Measurements from ENCODE around the gene CCDC17. TPM values are rescaled to one million over a fixed set of nuclear protein-coding genes. Genes with fewer than 3 reads are reported as not detected.
A peak's percentile ranks its signal among the peaks of the same experiment; 100 is the strongest.

The CCDC17 gene
- total RNA-seq, 4 donors from 2014 or later, result 1.4 to 2.1 (median 1.7) TPM

GRCh38 chr1:45594412-45594811, 29.4 kb downstream of the CCDC17 start:
- TF ChIP-seq POLR2A (IDR thresholded peaks at IDR 0.05), result no peak
- TF ChIP-seq, protein P1, sequence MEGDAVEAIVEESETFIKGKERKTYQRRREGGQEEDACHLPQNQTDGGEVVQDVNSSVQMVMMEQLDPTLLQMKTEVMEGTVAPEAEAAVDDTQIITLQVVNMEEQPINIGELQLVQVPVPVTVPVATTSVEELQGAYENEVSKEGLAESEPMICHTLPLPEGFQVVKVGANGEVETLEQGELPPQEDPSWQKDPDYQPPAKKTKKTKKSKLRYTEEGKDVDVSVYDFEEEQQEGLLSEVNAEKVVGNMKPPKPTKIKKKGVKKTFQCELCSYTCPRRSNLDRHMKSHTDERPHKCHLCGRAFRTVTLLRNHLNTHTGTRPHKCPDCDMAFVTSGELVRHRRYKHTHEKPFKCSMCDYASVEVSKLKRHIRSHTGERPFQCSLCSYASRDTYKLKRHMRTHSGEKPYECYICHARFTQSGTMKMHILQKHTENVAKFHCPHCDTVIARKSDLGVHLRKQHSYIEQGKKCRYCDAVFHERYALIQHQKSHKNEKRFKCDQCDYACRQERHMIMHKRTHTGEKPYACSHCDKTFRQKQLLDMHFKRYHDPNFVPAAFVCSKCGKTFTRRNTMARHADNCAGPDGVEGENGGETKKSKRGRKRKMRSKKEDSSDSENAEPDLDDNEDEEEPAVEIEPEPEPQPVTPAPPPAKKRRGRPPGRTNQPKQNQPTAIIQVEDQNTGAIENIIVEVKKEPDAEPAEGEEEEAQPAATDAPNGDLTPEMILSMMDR (IDR thresholded peaks at IDR 0.05), result no peak
- WGBS, 2 donors, result 91 to 92% methylated on average over 4 of the region's 4 CpGs
- intact Hi-C loops (cut with DNase I; ENCODE audit: low total_unique reads), result no loop called here
- peak in 1 of 2 donors; percentile 42 for DNase-seq (ENCODE audit: low spot score in 2 of 2)
- no peak overlapping the region for H3K4me3 ChIP-seq (ENCODE audit: low read depth, poor library complexity, severe bottlenecking)

DNA sequence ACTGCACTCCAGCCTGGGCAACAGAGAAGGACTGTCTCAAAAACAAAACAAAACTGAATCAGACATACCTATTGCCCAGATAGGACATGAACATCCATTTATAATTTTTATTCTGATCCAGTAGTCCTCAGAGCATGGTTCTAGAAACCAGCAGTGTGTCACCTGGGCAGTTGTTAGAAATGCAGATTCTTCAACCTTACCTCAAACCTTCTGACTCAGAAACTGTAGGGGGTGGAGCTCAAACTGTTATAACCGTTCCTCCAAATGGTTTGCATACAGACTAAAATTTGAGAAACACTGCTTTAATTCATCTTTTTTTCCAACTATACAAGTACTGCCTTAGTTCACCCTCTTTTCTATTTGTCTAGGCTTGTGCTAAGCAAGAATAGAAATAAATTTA, 34.0 kb downstream of the CCDC17 start:
- TF ChIP-seq POLR2A (IDR thresholded peaks at IDR 0.05), result no peak
- TF ChIP-seq, protein P1 (IDR thresholded peaks at IDR 0.05), result no peak
- WGBS, 2 donors, result 41 to 48% methylated on average over 1 of the region's 1 CpG
- no peak overlapping the region for H3K4me3 ChIP-seq (ENCODE audit: low read depth, poor library complexity, severe bottlenecking)
- intact Hi-C loops (cut with DNase I; ENCODE audit: low total_unique reads), result no loop called here
- DNase-seq (ENCODE audit: low spot score in 2 of 2), result no peak

DNA sequence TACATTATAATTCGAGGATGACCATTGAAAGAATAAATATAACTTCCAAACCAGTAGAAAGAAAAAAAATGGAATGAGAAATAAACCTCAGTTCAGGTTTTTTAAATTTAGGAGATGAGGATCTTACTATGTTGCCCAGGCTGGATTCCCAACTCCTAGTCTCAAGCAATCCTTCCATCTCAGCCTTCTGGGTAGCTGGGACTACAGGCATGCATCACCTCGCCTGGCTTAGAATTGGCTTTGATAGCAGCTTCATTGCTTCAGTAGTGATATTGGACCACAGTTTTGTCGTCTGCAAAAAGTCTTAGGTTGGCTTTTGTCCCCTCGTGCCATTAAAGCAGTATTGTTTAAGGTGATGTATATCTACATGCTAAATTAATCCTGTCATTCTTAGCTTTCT, 37.1 kb downstream of the CCDC17 start:
- peak in 1 of 2 donors; percentile 49 for DNase-seq (ENCODE audit: low spot score in 2 of 2)
- H3K4me3 ChIP-seq (ENCODE audit: low read depth, poor library complexity, severe bottlenecking), result no peak overlapping the region
- 77 to 78% methylated on average over 4 of the region's 4 CpGs for WGBS, 2 donors
- intact Hi-C loops (cut with DNase I; ENCODE audit: low total_unique reads), result no loop called here
- no peak for TF ChIP-seq POLR2A (IDR thresholded peaks at IDR 0.05)
- TF ChIP-seq, protein P1 (IDR thresholded peaks at IDR 0.05), result no peak

DNA sequence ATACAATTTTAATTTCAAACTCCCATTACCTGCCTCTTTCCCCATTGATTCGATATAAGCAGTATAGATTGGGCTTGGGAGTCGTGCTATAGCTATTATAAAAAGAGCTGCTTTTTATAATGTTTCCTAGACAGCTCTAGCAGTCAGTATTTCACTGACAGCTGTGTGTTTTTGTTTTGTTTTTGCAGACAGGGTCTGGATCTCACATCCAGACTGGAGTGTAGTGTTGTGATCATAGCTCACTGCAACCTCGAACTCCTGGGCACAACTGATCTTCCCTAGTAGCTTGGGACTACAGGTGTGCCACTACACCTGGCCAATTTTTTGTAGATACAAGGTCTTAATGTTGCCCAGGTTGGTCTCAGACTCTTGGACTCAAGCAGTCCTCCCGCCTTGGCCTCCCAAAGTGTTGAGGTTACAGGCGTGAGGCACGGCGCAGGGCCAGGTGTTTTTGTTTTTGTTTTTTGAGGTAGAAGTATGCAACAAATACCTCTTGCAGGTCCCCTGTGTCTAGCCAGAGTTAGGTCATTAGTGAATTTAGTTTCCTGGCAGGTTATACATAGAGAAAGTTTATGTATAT, 38.3 kb downstream of the CCDC17 start:
- 39 to 40% methylated on average over 7 of the region's 7 CpGs for WGBS, 2 donors

DNA sequence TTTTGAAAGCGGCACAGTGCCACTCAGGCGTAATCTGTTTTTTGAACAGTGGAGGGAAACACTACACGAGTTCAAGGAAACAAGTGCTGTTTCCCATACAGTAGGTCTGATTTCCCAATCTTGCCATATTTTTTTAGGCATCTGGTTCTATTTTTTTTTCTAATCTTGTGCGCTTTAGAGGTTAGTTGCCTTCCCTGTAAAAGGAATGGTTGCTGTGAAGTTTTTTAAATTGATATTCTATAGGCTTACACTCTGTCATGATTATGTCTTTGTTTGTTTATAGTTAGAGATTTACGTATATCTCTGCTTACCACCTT, 38.8 kb downstream of the CCDC17 start:
- no peak for DNase-seq (ENCODE audit: low spot score in 2 of 2)
- peak overlapping the region; percentile 97 for H3K4me3 ChIP-seq (ENCODE audit: low read depth, poor library complexity, severe bottlenecking)
- intact Hi-C loops (cut with DNase I; ENCODE audit: low total_unique reads), result no loop called here
- WGBS, 2 donors, result 1% methylated on average over 5 of the region's 5 CpGs
- TF ChIP-seq POLR2A (IDR thresholded peaks at IDR 0.05), result no peak
- TF ChIP-seq, protein P1 (IDR thresholded peaks at IDR 0.05), result no peak

More for the DNA sequence above, 38.3 kb downstream of the CCDC17 start:
- DNase-seq (ENCODE audit: low spot score in 2 of 2), result peak in 1 of 2 donors; percentile 72
- TF ChIP-seq POLR2A (IDR thresholded peaks at IDR 0.05), result no peak
- TF ChIP-seq, protein P1 (IDR thresholded peaks at IDR 0.05), result no peak
- intact Hi-C loops (cut with DNase I; ENCODE audit: low total_unique reads), result no loop called here
- H3K4me3 ChIP-seq (ENCODE audit: low read depth, poor library complexity, severe bottlenecking), result no peak overlapping the region
